Endothelial cell of umbilical vein (primary cell): ENCODE results near the gene DIAPH1. TPM values are rescaled to one million over a fixed set of nuclear protein-coding genes. Genes with fewer than 3 reads are reported as not detected.

Source experiments
- BruUV-seq: library from RNA; stranded (reverse); fragments of 400-500 nt; replicated peaks from 2 replicates; lab custom pipeline; 2021; lab: Mats Ljungman, UMichigan
- CTCF ChIA-PET: fragments of 300-600, 350-600 bp; sonication (Branson Sonifier 250); formaldehyde crosslinking; loops from one replicate; lab custom pipeline; 2021; ENCODE audit warnings: antibody characterized with exemption, inconsistent platforms; lab: Charles Lee
- POLR2A ChIA-PET: fragments of 300-600, 350-600 bp; sonication (Branson Sonifier 250); formaldehyde crosslinking; loops from one replicate; lab custom pipeline; 2021; ENCODE audit warnings: antibody characterized with exemption, inconsistent platforms; lab: Charles Lee
- DNase-seq: peaks from one replicate; pipeline ENCODE4 v3.0.0-alpha.2; 2011; ENCODE audit warnings: low read depth, low spot score
- FAIRE-seq: peaks from 2 replicates; lab custom pipeline; 2011; peaks lifted over from hg19 to GRCh38; lab: Jason Lieb, UNC
- H2AFZ ChIP-seq: 2 replicates; pipeline ENCODE4 v1.6.0; 2012; ENCODE audit warnings: low read depth, low read length, control low read depth, inconsistent platforms
- H3K27ac ChIP-seq: 2 replicates; pipeline ENCODE4 v1.5.1; 2011; ENCODE audit warnings: low read depth, mild to moderate bottlenecking, control low read depth, low read length, moderate library complexity; ENCODE audit not compliant: insufficient read depth
- H3K27me3 ChIP-seq, 2 experiments: 2 replicates each; pipeline versions ENCODE4 v1.6.0 to v1.6.1; 2011; ENCODE audit warnings: low read length in 2 of 2, mixed read lengths in 1 of 2; ENCODE audit not compliant: control insufficient read depth in 2 of 2, insufficient read depth in 2 of 2
- H3K36me3 ChIP-seq, 2 experiments: 2 replicates in 1 of 2; 3 replicates in 1 of 2; pipeline ENCODE4 v1.5.1; 2011; ENCODE audit warnings: low read length in 2 of 2, mild to moderate bottlenecking in 1 of 2, moderate library complexity in 1 of 2; ENCODE audit not compliant: control insufficient read depth in 2 of 2, insufficient read depth in 2 of 2; ENCODE audit errors: extremely low read depth in 1 of 2
- H3K4me1 ChIP-seq: 3 replicates; pipeline ENCODE4 v1.5.1; 2011; ENCODE audit warnings: mild to moderate bottlenecking, low read length; ENCODE audit not compliant: control insufficient read depth, insufficient read depth; ENCODE audit errors: extremely low read depth
- H3K4me2 ChIP-seq: 2 replicates; pipeline ENCODE4 v1.6.1; 2011; ENCODE audit warnings: low read length, control low read depth, mixed read lengths; ENCODE audit not compliant: insufficient read depth
- H3K4me3 ChIP-seq, 3 experiments: fragments of 200-600 bp in 1 of 3; sonication (generic), shearing (Covaris generic) in 1 of 3; replicated peaks in 1 of 3; 2 replicates each; pipeline ENCODE4 v1.5.1; 2011 to 2016; ENCODE audit warnings: control low read depth in 3 of 3, low read length in 3 of 3, mild to moderate bottlenecking in 2 of 3, inconsistent platforms in 1 of 3, low read depth in 1 of 3, moderate library complexity in 1 of 3; ENCODE audit not compliant: insufficient read depth in 1 of 3
- H3K79me2 ChIP-seq: 2 replicates; pipeline ENCODE4 v1.6.0; 2012; ENCODE audit warnings: low read length, inconsistent platforms; ENCODE audit not compliant: control insufficient read depth, insufficient read depth
- H3K9ac ChIP-seq: replicated peaks from 2 replicates; pipeline ENCODE3; 2011; ENCODE audit warnings: low read length, control low read depth; ENCODE audit not compliant: insufficient read depth; ENCODE audit errors: extremely low read depth
- H3K9me1 ChIP-seq: replicated peaks from 3 replicates; pipeline ENCODE4 v1.6.0; 2011; ENCODE audit warnings: mild to moderate bottlenecking, low read length; ENCODE audit not compliant: control insufficient read depth, insufficient read depth; ENCODE audit errors: extremely low read depth
- H3K9me3 ChIP-seq: replicated peaks from 2 replicates; pipeline ENCODE4 v1.5.1; 2012; ENCODE audit warnings: low read length, inconsistent platforms; ENCODE audit not compliant: control insufficient read depth, insufficient read depth
- H4K20me1 ChIP-seq: replicated peaks from 2 replicates; pipeline ENCODE3; 2011; ENCODE audit warnings: mild to moderate bottlenecking, low read length; ENCODE audit not compliant: control insufficient read depth, insufficient read depth; ENCODE audit errors: extremely low read depth
- CTCF ChIP-seq, 2 donors: IDR thresholded peaks; 1 replicate in 1 of 2; 2 replicates in 1 of 2; pipeline ENCODE4 v1.5.1; 2011; ENCODE audit warnings: low read length in 2 of 2, mild to moderate bottlenecking in 2 of 2, moderate library complexity in 2 of 2, control low read depth in 1 of 2, inconsistent platforms in 1 of 2, low read depth in 1 of 2; ENCODE audit not compliant: insufficient read depth in 1 of 2; ENCODE audit errors: extremely low read depth in 1 of 2
- EZH2 ChIP-seq: IDR thresholded peaks from 2 replicates; pipeline ENCODE4 v1.6.1; 2012; ENCODE audit warnings: borderline replicate concordance, low read depth, mild to moderate bottlenecking, moderate library complexity, low read length, inconsistent platforms; ENCODE audit not compliant: severe bottlenecking
- FOS ChIP-seq: IDR thresholded peaks from 2 replicates; pipeline ENCODE4 v1.6.1; 2011; ENCODE audit warnings: mild to moderate bottlenecking, low read length, moderate library complexity, borderline replicate concordance; ENCODE audit not compliant: insufficient read depth
- GATA2 ChIP-seq: IDR thresholded peaks from 2 replicates; pipeline ENCODE4 v1.7.0; 2011; ENCODE audit warnings: low read depth, mild to moderate bottlenecking, moderate library complexity, mixed read lengths, low read length; ENCODE audit not compliant: insufficient read length, insufficient read depth
- JUN ChIP-seq: IDR thresholded peaks from 2 replicates; pipeline ENCODE4 v1.6.1; 2011; ENCODE audit warnings: borderline replicate concordance, low read depth; ENCODE audit not compliant: insufficient read length, insufficient read depth
- MAX ChIP-seq: IDR thresholded peaks from 2 replicates; pipeline ENCODE4 v1.6.1; 2011; ENCODE audit not compliant: insufficient read depth, insufficient read length
- MYC ChIP-seq: IDR thresholded peaks from one replicate; pipeline ENCODE4 v1.6.1; 2011; ENCODE audit warnings: mild to moderate bottlenecking, low read depth, low read length
- POLR2A ChIP-seq: IDR thresholded peaks from 2 replicates; pipeline ENCODE4 v1.6.1; 2012; ENCODE audit warnings: low read depth, mild to moderate bottlenecking, control low read depth, low read length
- POLR2AphosphoS5 ChIP-seq: IDR thresholded peaks from 2 replicates; pipeline ENCODE4 v1.6.1; 2012; ENCODE audit warnings: low read depth, mild to moderate bottlenecking, control low read depth, low read length, moderate library complexity; ENCODE audit not compliant: insufficient read depth
- dilution Hi-C: fragments of 300-500 bp; cut with MboI; formaldehyde crosslinking; loops from one replicate; pipeline ENCODE4 v1.15.0; 2019; ENCODE audit warnings: low sequenced_read_pairs; ENCODE audit not compliant: extremely low pct_ligation_motif_present
- intact Hi-C: fragments of 100-400 bp; cut with micrococcal nuclease; formaldehyde crosslinking; loops from one replicate; pipeline ENCODE4 v1.10.0; 2022
- polyA plus RNA-seq, 4 experiments: library from polyadenylated mRNA; depleted of rRNA in 3 of 4; stranded (reverse) in 3 of 4; unstranded in 1 of 4; fragments of >200 nt; gene quantifications; 2 replicates each; pipeline versions ENCODE4 v1.2.1 to v1.2.3, GENCODE V29; 2011 to 2012; ENCODE audit warnings: missing spikeins in 1 of 4
- total RNA-seq: library from RNA; stranded (reverse); gene quantifications from 2 replicates; pipeline ENCODE4 v1.2.3, GENCODE V29; 2021

DIAPH1 gene
- total and polyA plus RNA-seq, 2 donors (not counting 3 experiments of a cell fraction or from before 2014, with no cell fraction given) = 68.6 to 105 TPM

GRCh38 chr5:141646026-141646425 lies 27.2 kb upstream of the DIAPH1 start:
- intact Hi-C loops (no loop called here), dilution Hi-C loops (no loop called here)
- H3K9me1 ChIP-seq = no peaks in the 10 kb centered on the region
- no peaks in the 10 kb centered on the region for H3K27me3 ChIP-seq
- no peak overlapping the region for H3K4me3 ChIP-seq
- peaks cover 0 to 17% of the 10 kb centered on the region in 2 experiments for H3K36me3 ChIP-seq
- BruUV-seq = no TSS peak
- no peaks in the 10 kb centered on the region for H4K20me1 ChIP-seq
- TF ChIP-seq POLR2A (no peak), GATA2 (no peak), EZH2 (no peak), MAX (no peak), CTCF (IDR thresholded peaks at IDR 0.05; ENCODE audit: extremely low read depth in 1 of 2, insufficient read depth in 1 of 2, low read depth in 1 of 2, low read length in 2 of 2) (no peak), POLR2AphosphoS5 (no peak), FOS (no peak), MYC (no peak), JUN (no peak)
- H3K4me1 ChIP-seq = peaks cover 7% of the 10 kb centered on the region
- ChIA-PET POLR2A (no interaction called here), CTCF (interaction anchor here (0.7 to 2.1 kb wide), 3 partner anchors 9 to 54 kb away, joined by 3 to 9 read pairs (median 4); partner anchors contain the start of gene RELL2)
- no peak overlapping the region for H2AFZ ChIP-seq
- no peak overlapping the region for H3K4me2 ChIP-seq
- H3K79me2 ChIP-seq = no peaks in the 10 kb centered on the region
- H3K9me3 ChIP-seq = no peaks in the 10 kb centered on the region
- H3K9ac ChIP-seq = no peak overlapping the region
- FAIRE-seq (no peak), DNase-seq (no peak)
- no peak overlapping the region for H3K27ac ChIP-seq
